Caco-2 (cell line): ENCODE results near the gene PCF11. TPM values are rescaled to one million over a fixed set of nuclear protein-coding genes. Genes with fewer than 3 reads are reported as not detected.

Source experiments
- BruUV-seq: library from RNA; stranded (reverse); fragments of 400-500 nt; replicated peaks from 2 replicates; lab custom pipeline; 2021; lab: Mats Ljungman, UMichigan
- CTCF ChIA-PET: fragments of 300-600 bp; sonication (Branson Sonifier 250); formaldehyde crosslinking; loops from one replicate; lab custom pipeline; 2022; ENCODE audit warnings: antibody characterized with exemption; lab: Charles Lee
- POLR2A ChIA-PET: fragments of 300-600 bp; sonication (Branson Sonifier 250); formaldehyde crosslinking; loops from one replicate; lab custom pipeline; 2022; ENCODE audit warnings: antibody characterized with exemption; lab: Charles Lee
- DNase-seq, 2 experiments: peaks; one replicate each; pipeline versions ENCODE4 v3.0.0 to v3.0.0-alpha.2; 2020 to 2022
- H3K27me3 ChIP-seq: replicated peaks from 2 replicates; pipeline ENCODE4 v1.6.0; 2011; ENCODE audit warnings: low read length; ENCODE audit not compliant: control insufficient read depth, insufficient read depth
- H3K36me3 ChIP-seq: 2 replicates; pipeline ENCODE4 v1.5.1; 2011; ENCODE audit warnings: low read length; ENCODE audit not compliant: control insufficient read depth, insufficient read depth
- H3K4me1 ChIP-seq: fragments of 250-450 bp; sonication (Bioruptor Pico); 2 replicates; pipeline ENCODE4 v1.5.1; 2020; ENCODE audit warnings: mild to moderate bottlenecking
- H3K4me3 ChIP-seq: 2 replicates; pipeline ENCODE4 v1.5.1; 2011; ENCODE audit warnings: low read depth, mild to moderate bottlenecking, control low read depth, low read length
- H3K9me3 ChIP-seq: fragments of 250-450 bp; sonication (Bioruptor Pico); 2 replicates; pipeline ENCODE4 v1.5.1; 2020; ENCODE audit warnings: mild to moderate bottlenecking, moderate library complexity
- H3K27ac Mint-ChIP-seq: one replicate; pipeline ENCODE4 v1.8.0; 2022; ENCODE audit warnings: mixed read lengths; ENCODE audit not compliant: unreplicated experiment
- H3K27me3 Mint-ChIP-seq: one replicate; pipeline ENCODE4 v1.8.0; 2022; ENCODE audit warnings: mixed read lengths; ENCODE audit not compliant: insufficient read depth, unreplicated experiment
- H3K36me3 Mint-ChIP-seq: one replicate; pipeline ENCODE4 v1.8.0; 2022; ENCODE audit warnings: mild to moderate bottlenecking, mixed read lengths; ENCODE audit not compliant: insufficient read depth, unreplicated experiment
- H3K4me1 Mint-ChIP-seq: one replicate; pipeline ENCODE4 v1.8.0; 2022; ENCODE audit warnings: low read depth, mixed read lengths; ENCODE audit not compliant: unreplicated experiment
- H3K4me3 Mint-ChIP-seq: one replicate; pipeline ENCODE4 v1.8.0; 2022; ENCODE audit warnings: mild to moderate bottlenecking, moderate library complexity, mixed read lengths; ENCODE audit not compliant: unreplicated experiment
- H3K9me3 Mint-ChIP-seq: one replicate; pipeline ENCODE4 v1.8.0; 2022; ENCODE audit warnings: mixed read lengths; ENCODE audit not compliant: unreplicated experiment
- intact Hi-C: fragments of 100-400 bp; cut with micrococcal nuclease; formaldehyde crosslinking; loops from one replicate; pipeline ENCODE4 v1.10.0; 2022; ENCODE audit not compliant: unreplicated experiment
- total RNA-seq: library from RNA; stranded (reverse); gene quantifications from 2 replicates; pipeline ENCODE4 v1.2.3, GENCODE V29; 2022
- TF ChIP-seq, protein P1 (sequence below), 2 experiments: fragments of 200-600 bp in 1 of 2; IDR thresholded peaks; 1 replicate in 1 of 2; 2 replicates in 1 of 2; pipeline versions ENCODE4 v1.5.1 to v1.8.0; 2011 to 2022; ENCODE audit warnings: antibody characterized with exemption in 1 of 2, control low read depth in 1 of 2, inconsistent platforms in 1 of 2, low read depth in 1 of 2, low read length in 1 of 2, mild to moderate bottlenecking in 1 of 2, moderate library complexity in 1 of 2; ENCODE audit not compliant: insufficient read depth in 1 of 2, severe bottlenecking in 1 of 2, unreplicated experiment in 1 of 2

PCF11 gene
- total RNA-seq, 1 experiment from 2014 or later, result 78.4 TPM

DNA sequence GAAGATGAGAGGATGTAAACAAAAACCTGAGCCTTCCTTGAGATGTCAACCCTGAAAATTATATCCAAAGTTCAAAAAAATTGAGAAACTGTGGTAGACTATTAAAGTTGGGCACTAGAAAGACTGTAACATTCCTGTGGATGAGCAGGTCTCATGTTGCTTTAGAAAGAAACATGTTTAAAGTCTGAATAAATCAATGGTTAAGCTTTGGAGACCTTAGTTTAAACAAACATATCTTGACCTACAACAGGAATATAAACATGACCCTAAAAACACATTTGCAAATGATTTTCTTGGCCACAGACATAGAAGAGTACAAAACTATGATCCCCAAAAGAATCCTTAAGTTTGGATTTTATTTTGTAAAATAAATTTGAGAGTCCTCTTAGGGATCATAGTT, 38.1 kb upstream of the PCF11 start:
- intact Hi-C loops, result no loop called here
- H3K9me3 Mint-ChIP-seq, result no peaks in the 10 kb centered on the region
- POLR2A ChIA-PET, result no interaction called here

DNA sequence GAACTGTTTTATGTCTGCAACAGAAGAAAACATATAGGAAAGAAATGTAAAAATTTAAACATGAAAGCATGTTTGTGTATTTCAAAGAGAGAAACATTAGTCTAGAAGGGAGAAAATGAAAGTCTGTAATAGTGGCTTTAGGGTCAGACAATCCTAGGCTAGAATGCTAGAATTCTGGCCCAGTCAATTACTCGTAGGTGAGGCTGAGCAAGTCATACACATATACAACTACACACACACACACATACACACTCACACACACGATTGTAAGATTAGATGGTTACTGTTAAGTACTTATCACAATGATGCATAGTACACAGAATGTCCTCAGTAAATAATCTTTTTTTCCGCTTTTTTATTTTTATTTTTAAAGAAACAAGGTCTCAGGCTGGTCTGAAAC, 37.7 kb upstream of the PCF11 start:
- Mint-ChIP-seq H3K9me3 (no peaks in the 10 kb centered on the region), H3K4me3 (no peak overlapping the region), H3K36me3 (no peaks in the 10 kb centered on the region), H3K27ac (no peak overlapping the region), H3K27me3 (no peaks in the 10 kb centered on the region), H3K4me1 (peaks cover 6% of the 10 kb centered on the region)
- H3K36me3 ChIP-seq, result no peaks in the 10 kb centered on the region
- no peaks in the 10 kb centered on the region for H3K4me1 ChIP-seq
- no peaks in the 10 kb centered on the region for H3K27me3 ChIP-seq
- H3K4me3 ChIP-seq, result no peak overlapping the region
- TF ChIP-seq, protein P1, sequence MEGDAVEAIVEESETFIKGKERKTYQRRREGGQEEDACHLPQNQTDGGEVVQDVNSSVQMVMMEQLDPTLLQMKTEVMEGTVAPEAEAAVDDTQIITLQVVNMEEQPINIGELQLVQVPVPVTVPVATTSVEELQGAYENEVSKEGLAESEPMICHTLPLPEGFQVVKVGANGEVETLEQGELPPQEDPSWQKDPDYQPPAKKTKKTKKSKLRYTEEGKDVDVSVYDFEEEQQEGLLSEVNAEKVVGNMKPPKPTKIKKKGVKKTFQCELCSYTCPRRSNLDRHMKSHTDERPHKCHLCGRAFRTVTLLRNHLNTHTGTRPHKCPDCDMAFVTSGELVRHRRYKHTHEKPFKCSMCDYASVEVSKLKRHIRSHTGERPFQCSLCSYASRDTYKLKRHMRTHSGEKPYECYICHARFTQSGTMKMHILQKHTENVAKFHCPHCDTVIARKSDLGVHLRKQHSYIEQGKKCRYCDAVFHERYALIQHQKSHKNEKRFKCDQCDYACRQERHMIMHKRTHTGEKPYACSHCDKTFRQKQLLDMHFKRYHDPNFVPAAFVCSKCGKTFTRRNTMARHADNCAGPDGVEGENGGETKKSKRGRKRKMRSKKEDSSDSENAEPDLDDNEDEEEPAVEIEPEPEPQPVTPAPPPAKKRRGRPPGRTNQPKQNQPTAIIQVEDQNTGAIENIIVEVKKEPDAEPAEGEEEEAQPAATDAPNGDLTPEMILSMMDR (IDR thresholded peaks at IDR 0.05; ENCODE audit: insufficient read depth in 1 of 2, low read depth in 1 of 2, low read length in 1 of 2, severe bottlenecking in 1 of 2, unreplicated experiment in 1 of 2), result no peak
- no TSS peak for BruUV-seq
- DNase-seq, result no peak
- ChIA-PET POLR2A (no interaction called here), CTCF (no interaction called here)
- intact Hi-C loops, result no loop called here
- no peaks in the 10 kb centered on the region for H3K9me3 ChIP-seq

More for the DNA sequence above, 38.1 kb upstream of the PCF11 start:
- Mint-ChIP-seq H3K27ac (no peak overlapping the region), H3K36me3 (no peaks in the 10 kb centered on the region), H3K4me3 (no peak overlapping the region), H3K4me1 (peaks cover 6% of the 10 kb centered on the region), H3K27me3 (no peaks in the 10 kb centered on the region)
- Histone ChIP-seq H3K36me3 (no peaks in the 10 kb centered on the region), H3K4me1 (no peaks in the 10 kb centered on the region), H3K4me3 (no peak overlapping the region), H3K27me3 (no peaks in the 10 kb centered on the region), H3K9me3 (no peaks in the 10 kb centered on the region)
- CTCF ChIA-PET, result interaction anchor here (0.9 kb wide), 1 partner anchor 26 kb away, joined by 3 read pairs; no protein-coding TSS in a partner anchor
- no peak for DNase-seq
- BruUV-seq, result no TSS peak
- TF ChIP-seq, protein P1 (IDR thresholded peaks at IDR 0.05; ENCODE audit: insufficient read depth in 1 of 2, low read depth in 1 of 2, low read length in 1 of 2, severe bottlenecking in 1 of 2, unreplicated experiment in 1 of 2), result no peak

DNA sequence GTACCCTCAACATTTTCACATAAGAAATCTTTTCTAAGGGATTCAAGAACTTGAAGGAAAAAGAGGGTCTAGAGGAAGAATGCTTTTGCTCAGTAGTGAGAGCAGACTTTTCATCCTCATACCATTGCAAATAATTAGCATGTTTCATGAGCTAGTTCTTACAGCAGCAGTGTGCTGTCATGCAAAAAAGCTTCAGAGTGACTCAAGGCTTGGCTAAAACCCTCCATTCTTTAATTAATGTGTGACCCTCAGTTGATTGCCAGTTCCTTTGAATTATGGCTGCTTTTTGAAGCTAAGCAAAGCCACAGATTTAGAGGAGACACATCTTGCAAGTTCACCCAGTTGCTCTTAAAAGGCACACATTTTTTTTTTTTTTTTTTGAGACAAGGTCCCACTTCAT, 36.6 kb upstream of the PCF11 start:
- H3K27me3 ChIP-seq, result no peaks in the 10 kb centered on the region

More for the DNA sequence above, 36.6 kb upstream of the PCF11 start:
- intact Hi-C loops, result no loop called here
- Mint-ChIP-seq H3K4me1 (peaks cover 6% of the 10 kb centered on the region), H3K27ac (no peak overlapping the region), H3K27me3 (no peaks in the 10 kb centered on the region), H3K9me3 (no peaks in the 10 kb centered on the region), H3K4me3 (no peak overlapping the region), H3K36me3 (no peaks in the 10 kb centered on the region)
- Histone ChIP-seq H3K4me1 (no peaks in the 10 kb centered on the region), H3K9me3 (no peaks in the 10 kb centered on the region), H3K4me3 (no peak overlapping the region), H3K36me3 (no peaks in the 10 kb centered on the region)
- CTCF ChIA-PET, result interaction anchor here (0.9 kb wide), 1 partner anchor 31 kb away, joined by 3 read pairs; no protein-coding TSS in a partner anchor
- TF ChIP-seq, protein P1 (IDR thresholded peaks at IDR 0.05; ENCODE audit: insufficient read depth in 1 of 2, low read depth in 1 of 2, low read length in 1 of 2, severe bottlenecking in 1 of 2, unreplicated experiment in 1 of 2), result no peak
- no TSS peak for BruUV-seq
- POLR2A ChIA-PET, result no interaction called here
- no peak for DNase-seq
